22Rv1 (cell line): ENCODE results near the gene MAP4K4.

Source experiments
- H3K27ac ChIP-seq: fragments of 450-650 bp; 2 replicates; pipeline ENCODE4 v1.5.1; 2017
- ZFX ChIP-seq: fragments of 450-650 bp; IDR thresholded peaks from 2 replicates; pipeline ENCODE4 v1.6.1; 2017; ENCODE audit warnings: antibody characterized with exemption, borderline replicate concordance
- TF ChIP-seq, protein P1 (sequence below): fragments of 450-650 bp; IDR thresholded peaks from 2 replicates; pipeline ENCODE4 v1.5.1; 2017; ENCODE audit warnings: mild to moderate bottlenecking

Gene MAP4K4

DNA sequence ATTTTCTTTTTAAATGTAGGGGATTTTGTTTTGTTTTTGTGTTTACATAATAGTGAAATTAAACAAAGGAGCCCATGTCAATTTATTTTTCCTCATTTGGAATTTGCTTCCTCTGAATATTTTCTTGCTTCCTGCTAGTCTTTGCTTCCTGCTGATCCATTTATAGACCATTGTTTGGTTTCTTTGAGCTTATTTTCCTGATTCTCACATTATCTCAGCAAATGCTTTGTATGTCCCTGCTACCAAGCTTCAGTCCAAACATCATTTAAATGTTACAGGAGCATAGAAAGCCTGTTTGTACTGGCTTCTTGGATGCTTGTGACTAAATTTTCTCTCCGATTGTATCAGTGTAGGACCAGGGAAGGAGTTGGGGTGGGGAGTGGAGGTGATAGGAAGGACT, 166.9 kb downstream of the MAP4K4 start:
- TF ChIP-seq, protein P1, sequence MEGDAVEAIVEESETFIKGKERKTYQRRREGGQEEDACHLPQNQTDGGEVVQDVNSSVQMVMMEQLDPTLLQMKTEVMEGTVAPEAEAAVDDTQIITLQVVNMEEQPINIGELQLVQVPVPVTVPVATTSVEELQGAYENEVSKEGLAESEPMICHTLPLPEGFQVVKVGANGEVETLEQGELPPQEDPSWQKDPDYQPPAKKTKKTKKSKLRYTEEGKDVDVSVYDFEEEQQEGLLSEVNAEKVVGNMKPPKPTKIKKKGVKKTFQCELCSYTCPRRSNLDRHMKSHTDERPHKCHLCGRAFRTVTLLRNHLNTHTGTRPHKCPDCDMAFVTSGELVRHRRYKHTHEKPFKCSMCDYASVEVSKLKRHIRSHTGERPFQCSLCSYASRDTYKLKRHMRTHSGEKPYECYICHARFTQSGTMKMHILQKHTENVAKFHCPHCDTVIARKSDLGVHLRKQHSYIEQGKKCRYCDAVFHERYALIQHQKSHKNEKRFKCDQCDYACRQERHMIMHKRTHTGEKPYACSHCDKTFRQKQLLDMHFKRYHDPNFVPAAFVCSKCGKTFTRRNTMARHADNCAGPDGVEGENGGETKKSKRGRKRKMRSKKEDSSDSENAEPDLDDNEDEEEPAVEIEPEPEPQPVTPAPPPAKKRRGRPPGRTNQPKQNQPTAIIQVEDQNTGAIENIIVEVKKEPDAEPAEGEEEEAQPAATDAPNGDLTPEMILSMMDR = no peak
- TF ChIP-seq ZFX = no peak

DNA sequence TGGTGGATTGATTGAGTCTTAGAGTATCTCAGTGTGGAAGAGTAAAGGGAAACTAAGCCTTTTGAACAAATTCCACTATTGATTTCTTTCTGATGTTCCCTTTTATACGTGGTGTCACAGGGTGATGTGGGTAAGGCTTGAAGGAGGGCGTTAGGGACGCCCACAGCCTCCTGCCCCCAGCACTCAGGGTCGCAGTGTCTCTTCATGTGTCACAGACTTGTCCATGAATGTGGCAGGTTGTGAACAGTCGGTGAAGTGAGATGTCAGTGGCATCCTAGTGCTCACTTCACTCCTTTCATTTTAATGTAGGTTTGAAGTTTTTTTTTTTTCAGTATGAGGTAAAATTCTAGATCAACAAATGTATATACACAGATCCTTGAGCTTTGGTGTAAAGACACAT, 171.0 kb downstream of the MAP4K4 start:
- H3K27ac ChIP-seq = no peak overlapping the region
- no peak for TF ChIP-seq ZFX
- TF ChIP-seq, protein P1 = no peak

More for the DNA sequence above, 166.9 kb downstream of the MAP4K4 start:
- no peak overlapping the region for H3K27ac ChIP-seq

DNA sequence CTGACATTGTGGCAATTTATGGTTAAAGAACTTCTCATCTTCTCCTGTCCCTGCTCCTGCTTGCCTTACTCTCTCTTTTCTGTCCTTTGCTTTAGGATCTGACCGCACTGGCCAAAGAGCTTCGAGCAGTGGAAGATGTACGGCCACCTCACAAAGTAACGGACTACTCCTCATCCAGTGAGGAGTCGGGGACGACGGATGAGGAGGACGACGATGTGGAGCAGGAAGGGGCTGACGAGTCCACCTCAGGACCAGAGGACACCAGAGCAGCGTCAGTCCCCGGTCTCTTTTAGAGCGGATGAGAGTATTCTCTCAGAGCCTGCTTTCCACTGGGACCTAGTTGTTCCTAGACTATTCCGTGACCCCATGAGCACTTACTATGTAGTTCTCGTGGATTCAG, 172.0 kb downstream of the MAP4K4 start:
- TF ChIP-seq ZFX = no peak
- TF ChIP-seq, protein P1 = no peak
- H3K27ac ChIP-seq = no peak overlapping the region

DNA sequence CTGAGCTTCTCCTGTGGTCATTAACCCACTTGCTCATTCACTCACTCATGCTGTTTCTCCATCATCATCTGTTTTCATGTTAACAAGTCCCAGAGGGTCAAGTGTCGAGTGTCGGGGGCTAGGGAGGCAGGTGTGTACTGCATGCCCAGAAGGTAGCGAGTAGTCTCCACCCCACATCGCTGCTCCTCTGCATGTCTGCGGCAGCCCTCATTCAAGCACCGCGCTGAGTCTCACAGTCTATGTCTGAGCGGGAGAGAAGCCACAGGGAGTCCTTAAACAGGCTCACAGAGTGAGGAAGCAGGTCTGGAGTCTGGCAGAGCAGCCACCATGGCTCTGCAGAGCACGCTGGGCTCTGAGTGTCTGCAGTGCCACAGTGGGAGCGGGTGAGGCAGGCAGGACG, 172.9 kb downstream of the MAP4K4 start:
- TF ChIP-seq, protein P1 = no peak
- no peak for TF ChIP-seq ZFX

DNA sequence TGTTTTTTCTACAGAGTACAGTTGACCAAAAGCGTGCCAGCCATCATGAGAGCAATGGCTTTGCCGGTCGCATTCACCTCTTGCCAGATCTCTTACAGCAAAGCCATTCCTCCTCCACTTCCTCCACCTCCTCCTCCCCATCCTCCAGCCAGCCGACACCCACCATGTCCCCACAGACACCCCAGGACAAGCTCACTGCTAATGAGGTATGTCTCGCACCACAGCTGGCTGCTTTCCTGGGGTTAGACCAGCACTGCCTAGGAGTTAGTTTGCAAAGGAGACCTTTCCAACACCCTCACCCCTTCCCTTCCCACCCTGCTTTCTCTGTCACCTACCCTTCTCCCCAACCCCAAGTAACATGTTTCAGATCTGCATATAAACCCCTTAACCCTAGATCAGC, 174.0 kb downstream of the MAP4K4 start:
- TF ChIP-seq, protein P1 = no peak
- no peak for TF ChIP-seq ZFX

More for the DNA sequence above, 172.9 kb downstream of the MAP4K4 start:
- H3K27ac ChIP-seq = no peak overlapping the region

DNA sequence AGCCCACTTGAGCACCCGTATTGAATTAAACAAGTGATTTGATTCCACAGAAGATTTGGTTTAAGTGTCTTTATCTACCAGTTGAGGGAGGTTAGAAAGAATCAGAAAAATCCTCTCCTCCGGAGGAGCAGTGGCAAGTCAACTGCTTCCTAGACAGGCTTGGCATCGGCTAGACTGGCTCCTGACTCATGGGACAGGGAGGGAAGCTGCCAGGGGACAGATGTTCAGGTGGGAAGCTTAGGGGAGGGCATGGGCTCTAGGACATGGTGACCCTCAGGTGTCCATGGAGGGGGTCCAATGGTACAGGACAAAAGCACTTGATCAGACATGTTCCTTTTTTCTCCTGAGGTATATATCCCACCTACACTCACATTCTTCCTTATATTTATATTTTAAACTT, 175.0 kb downstream of the MAP4K4 start:
- no peak overlapping the region for H3K27ac ChIP-seq
- TF ChIP-seq, protein P1 = no peak
- TF ChIP-seq ZFX = no peak

More for the DNA sequence above, 174.0 kb downstream of the MAP4K4 start:
- H3K27ac ChIP-seq = no peak overlapping the region

DNA sequence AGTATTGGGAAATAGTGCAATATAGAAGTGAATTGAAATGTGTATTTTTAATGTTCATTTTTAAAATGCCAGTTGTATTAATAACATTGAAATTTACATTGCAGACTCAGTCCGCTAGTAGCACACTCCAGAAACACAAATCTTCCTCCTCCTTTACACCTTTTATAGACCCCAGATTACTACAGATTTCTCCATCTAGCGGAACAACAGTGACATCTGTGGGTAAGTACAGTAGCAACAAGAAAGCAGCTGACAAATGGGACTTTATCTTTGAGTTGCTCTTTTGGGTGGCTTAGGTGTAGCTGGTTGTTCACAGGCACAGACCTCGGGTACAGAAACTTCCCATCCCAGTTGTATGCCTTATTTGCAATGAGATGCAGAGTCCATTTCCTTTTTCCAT, 176.0 kb downstream of the MAP4K4 start:
- TF ChIP-seq ZFX = no peak
- TF ChIP-seq, protein P1 = peak; percentile 29

More for the DNA sequence above, 176.0 kb downstream of the MAP4K4 start:
- no peak overlapping the region for H3K27ac ChIP-seq
